GM12801 (cell line): Measurements from ENCODE around the gene DAP3.
"Not testable (repeated sequence)": the region's sequence is repeated elsewhere in the genome, so short reads cannot be mapped to it uniquely, and the experiment has no call there.

Source experiments
- CTCF ChIP-seq: IDR thresholded peaks from one replicate; pipeline ENCODE4 v1.5.1; 2011; ENCODE audit warnings: control low read depth; ENCODE audit not compliant: insufficient read length; ENCODE audit errors: extremely low read depth

Gene DAP3

GRCh38 chr1:155689081-155689607 is at the start of gene DAP3:
Gene DAP3, plus strand, starts transcription at chr1:155689091. Its CDS starts 20,689 bp downstream, at chr1:155709780.
- not testable (repeated sequence) for TF ChIP-seq CTCF

- TF ChIP-seq CTCF = no peak
These were observed 48.5 kb upstream of the DAP3 start for GRCh38 chr1:155640367-155640766.

GRCh38 chr1:155643230-155643629 is 45.7 kb upstream of the DAP3 start:
- no peak for TF ChIP-seq CTCF

GRCh38 chr1:155645034-155645598 is 43.8 kb upstream of the DAP3 start:
- TF ChIP-seq CTCF = no peak

- no peak for TF ChIP-seq CTCF
These were observed 43.2 kb upstream of the DAP3 start for GRCh38 chr1:155645648-155646047.

- TF ChIP-seq CTCF = no peak
These were observed 42.6 kb upstream of the DAP3 start for GRCh38 chr1:155646307-155646706.

- TF ChIP-seq CTCF = no peak
These were observed 40.4 kb upstream of the DAP3 start for GRCh38 chr1:155648207-155649147.
